ENCODE data around the gene UXS1. TPM values are rescaled to one million over a fixed set of nuclear protein-coding genes. Genes with fewer than 3 reads are reported as not detected.

Gene UXS1
- total and polyA plus RNA-seq, 5 experiments from 2014 or later, result 56.4 to 187 (median 108) TPM

- POLR2A ChIA-PET, result no interaction called here
- H3K9me3 Mint-ChIP-seq, result peaks cover 0 to 19% (median 12%) of the 10 kb centered on the region in 9 donors
- H3K27ac Mint-ChIP-seq, result peak overlapping the region in 9 of 10 donors; percentile 37 to 94 (median 73)
- H3K36me3 Mint-ChIP-seq, result peaks cover 16 to 34% (median 20%) of the 10 kb centered on the region in 3 donors
- ATAC-seq (no peak), DNase-seq (no peak)
- H3K4me3 Mint-ChIP-seq, result peak overlapping the region in 5 of 10 donors; percentile 9 to 58 (median 40)
- H3K27me3 Mint-ChIP-seq, result no peaks in the 10 kb centered on the region
- H3K4me1 Mint-ChIP-seq, result peaks cover 61 to 93% (median 90%) of the 10 kb centered on the region in 4 donors
Measured at GRCh38 chr2:106089611-106090010, 104.5 kb downstream of the UXS1 start.

- Mint-ChIP-seq H3K4me1 (peaks cover 44 to 63% (median 63%) of the 10 kb centered on the region in 4 donors), H3K36me3 (peaks cover 0 to 16% (median 13%) of the 10 kb centered on the region in 3 donors), H3K27me3 (no peaks in the 10 kb centered on the region), H3K4me3 (peak overlapping the region; percentile 60 to 82 (median 70)), H3K9me3 (peaks cover 0 to 19% (median 10%) of the 10 kb centered on the region in 9 donors), H3K27ac (peak overlapping the region; percentile 79 to 96 (median 95))
- peak in 9 of 10 donors; percentile 39 to 81 (median 55) for DNase-seq
- ATAC-seq, result peak; percentile 94 to 96
- POLR2A ChIA-PET, result interaction anchor here (0.6 to 4.3 kb wide), 14 partner anchors 9 to 517 kb away, joined by 3 to 46 read pairs (median 3); no protein-coding TSS in a partner anchor
Measured at GRCh38 chr2:106085181-106085940, 108.7 kb downstream of the UXS1 start.

GRCh38 chr2:106080959-106081358 is 113.1 kb downstream of the UXS1 start:
- no peaks in the 10 kb centered on the region for H3K9me3 Mint-ChIP-seq
- H3K4me3 Mint-ChIP-seq, result no peak overlapping the region
- peak overlapping the region in 3 of 10 donors; percentile 36 to 82 (median 78) for H3K27ac Mint-ChIP-seq
- DNase-seq (no peak), ATAC-seq (no peak)
- H3K27me3 Mint-ChIP-seq, result no peaks in the 10 kb centered on the region
- POLR2A ChIA-PET, result interaction anchor here (2.0 kb wide), 1 partner anchor 14 kb away, joined by 4 read pairs; no protein-coding TSS in a partner anchor
- H3K4me1 Mint-ChIP-seq, result peaks cover 38 to 56% (median 49%) of the 10 kb centered on the region in 4 donors
- H3K36me3 Mint-ChIP-seq, result no peaks in the 10 kb centered on the region

- H3K4me1 Mint-ChIP-seq, result peaks cover 29 to 52% (median 37%) of the 10 kb centered on the region in 4 donors
- DNase-seq, result peak in 5 of 10 donors; percentile 10 to 53 (median 31)
- ATAC-seq, result peak; percentile 93 to 94
- peak overlapping the region; percentile 62 to 80 (median 72) for H3K4me3 Mint-ChIP-seq
- H3K9me3 Mint-ChIP-seq, result no peaks in the 10 kb centered on the region
- H3K27me3 Mint-ChIP-seq, result no peaks in the 10 kb centered on the region
- H3K36me3 Mint-ChIP-seq, result no peaks in the 10 kb centered on the region
- peak overlapping the region; percentile 58 to 96 (median 90) for H3K27ac Mint-ChIP-seq
- POLR2A ChIA-PET, result interaction anchor here (1.0 to 1.9 kb wide), 5 partner anchors 13 to 149 kb away, joined by 3 to 9 read pairs (median 4); no protein-coding TSS in a partner anchor
Measured at GRCh38 chr2:106078096-106078495, 116.0 kb downstream of the UXS1 start.

GRCh38 chr2:106076941-106077340 is 117.2 kb downstream of the UXS1 start:
- DNase-seq, result no peak
- Mint-ChIP-seq H3K27me3 (no peaks in the 10 kb centered on the region), H3K4me1 (peaks cover 27 to 52% (median 37%) of the 10 kb centered on the region in 4 donors), H3K36me3 (no peaks in the 10 kb centered on the region), H3K9me3 (no peaks in the 10 kb centered on the region), H3K4me3 (peak overlapping the region in 7 of 10 donors; percentile 3 to 73 (median 49)), H3K27ac (peak overlapping the region in 8 of 10 donors; percentile 20 to 96 (median 90))
- POLR2A ChIA-PET, result interaction anchor here (0.7 to 1.9 kb wide), 6 partner anchors 12 to 280 kb away, joined by 3 to 5 read pairs (median 4); no protein-coding TSS in a partner anchor
- peak; percentile 46 to 47 for ATAC-seq

GRCh38 chr2:106075048-106075447 is 119.1 kb downstream of the UXS1 start:
- Mint-ChIP-seq H3K9me3 (no peaks in the 10 kb centered on the region), H3K4me1 (peaks cover 18 to 43% (median 29%) of the 10 kb centered on the region in 4 donors), H3K36me3 (no peaks in the 10 kb centered on the region), H3K27me3 (no peaks in the 10 kb centered on the region), H3K4me3 (no peak overlapping the region), H3K27ac (no peak overlapping the region)
- no peak for DNase-seq
- POLR2A ChIA-PET, result interaction anchor here (2.7 kb wide), 1 partner anchor 10 kb away, joined by 10 read pairs; no protein-coding TSS in a partner anchor
- ATAC-seq, result no peak

- ATAC-seq (no peak), DNase-seq (no peak)
- peaks cover 0 to 2% (median 0%) of the 10 kb centered on the region in 5 donors for H3K27me3 Mint-ChIP-seq
- H3K27ac Mint-ChIP-seq, result peak overlapping the region in 5 of 10 donors; percentile 22 to 70 (median 43)
- POLR2A ChIA-PET, result interaction anchor here (1.0 to 2.7 kb wide), 2 partner anchors 11 to 20 kb away, joined by 4 to 10 read pairs; no protein-coding TSS in a partner anchor
- no peaks in the 10 kb centered on the region for H3K9me3 Mint-ChIP-seq
- peak overlapping the region in 1 of 10 donors; percentile 45 for H3K4me3 Mint-ChIP-seq
- peaks cover 20 to 49% (median 30%) of the 10 kb centered on the region in 4 donors for H3K4me1 Mint-ChIP-seq
- no peaks in the 10 kb centered on the region for H3K36me3 Mint-ChIP-seq
Measured at GRCh38 chr2:106073678-106074406, 120.3 kb downstream of the UXS1 start.

GRCh38 chr2:106070181-106070580 is 123.9 kb downstream of the UXS1 start:
- Mint-ChIP-seq H3K27me3 (peaks cover 0 to 15% (median 0%) of the 10 kb centered on the region in 5 donors), H3K4me1 (peaks cover 13 to 47% (median 29%) of the 10 kb centered on the region in 4 donors), H3K27ac (peak overlapping the region in 1 of 10 donors; percentile 55), H3K9me3 (no peaks in the 10 kb centered on the region), H3K36me3 (no peaks in the 10 kb centered on the region), H3K4me3 (no peak overlapping the region)
- POLR2A ChIA-PET, result interaction anchor here (0.6 to 1.1 kb wide), 2 partner anchors 15 to 109 kb away, joined by 3 to 4 read pairs; no protein-coding TSS in a partner anchor
- ATAC-seq (no peak), DNase-seq (no peak)

GRCh38 chr2:106068451-106068850 is 125.7 kb downstream of the UXS1 start:
- H3K27ac Mint-ChIP-seq, result no peak overlapping the region
- no peaks in the 10 kb centered on the region for H3K9me3 Mint-ChIP-seq
- no peaks in the 10 kb centered on the region for H3K36me3 Mint-ChIP-seq
- no peak for DNase-seq
- no peak overlapping the region for H3K4me3 Mint-ChIP-seq
- POLR2A ChIA-PET, result interaction anchor here (0.8 to 1.3 kb wide), 3 partner anchors 7 to 452 kb away, joined by 3 read pairs; no protein-coding TSS in a partner anchor
- H3K27me3 Mint-ChIP-seq, result peaks cover 0 to 15% (median 0%) of the 10 kb centered on the region in 5 donors
- peaks cover 15 to 51% (median 33%) of the 10 kb centered on the region in 4 donors for H3K4me1 Mint-ChIP-seq
- ATAC-seq, result no peak

GRCh38 chr2:106065983-106066820 is 127.9 kb downstream of the UXS1 start:
- no peaks in the 10 kb centered on the region for H3K9me3 Mint-ChIP-seq
- ATAC-seq (no peak), DNase-seq (no peak)
- H3K4me1 Mint-ChIP-seq, result peaks cover 19 to 63% (median 34%) of the 10 kb centered on the region in 4 donors
- no peaks in the 10 kb centered on the region for H3K36me3 Mint-ChIP-seq
- H3K27ac Mint-ChIP-seq, result peak overlapping the region; percentile 25 to 93 (median 82)
- peaks cover 0 to 15% (median 0%) of the 10 kb centered on the region in 5 donors for H3K27me3 Mint-ChIP-seq
- peak overlapping the region; percentile 74 to 89 (median 83) for H3K4me3 Mint-ChIP-seq
- POLR2A ChIA-PET, result interaction anchor here (1.0 to 1.8 kb wide), 6 partner anchors 7 to 140 kb away, joined by 3 to 5 read pairs (median 4); no protein-coding TSS in a partner anchor

GRCh38 chr2:106065268-106065982 is 128.7 kb downstream of the UXS1 start:
- Mint-ChIP-seq H3K9me3 (no peaks in the 10 kb centered on the region), H3K27ac (peak overlapping the region; percentile 19 to 93 (median 85)), H3K4me1 (peaks cover 25 to 67% (median 38%) of the 10 kb centered on the region in 4 donors), H3K4me3 (peak overlapping the region; percentile 74 to 89 (median 84)), H3K36me3 (no peaks in the 10 kb centered on the region), H3K27me3 (peaks cover 0 to 15% (median 0%) of the 10 kb centered on the region in 5 donors)
- ATAC-seq, result peak; percentile 75 to 86
- DNase-seq, result peak in 6 of 10 donors; percentile 28 to 64 (median 40)
- POLR2A ChIA-PET, result interaction anchor here (1.0 to 1.5 kb wide), 6 partner anchors 9 to 270 kb away, joined by 3 to 6 read pairs (median 3); no protein-coding TSS in a partner anchor

Data from naive thymus-derived CD8-positive, alpha-beta T cell (primary cell).